GM12878 (cell line): ENCODE data around the gene CADM3. TPM values are rescaled to one million over a fixed set of nuclear protein-coding genes. Genes with fewer than 3 reads are reported as not detected.
A peak's percentile ranks its signal among the peaks of the same experiment; 100 is the strongest.

Experiments
- ATAC-seq: fragments of 200-7000 bp; cut with Tn5 transposase; 3 replicates; pipeline ENCODE4 v1.9.1; 2020; ENCODE audit warnings: mild to moderate bottlenecking, moderate library complexity
- BruUV-seq: library from RNA; stranded (reverse); fragments of 400-500 nt; replicated peaks from 2 replicates; lab custom pipeline; 2021; lab: Mats Ljungman, UMichigan
- CTCF ChIA-PET: fragments of 300-600 bp; sonication (Branson Sonifier 250); formaldehyde crosslinking; extraction: SDS; loops from one replicate; lab custom pipeline; 2021; ENCODE audit warnings: inconsistent platforms; lab: Yijun Ruan, JAX
- POLR2A ChIA-PET: fragments of 350-600 bp; formaldehyde crosslinking; extraction: SDS; loops from one replicate; lab custom pipeline; 2021; ENCODE audit warnings: inconsistent platforms; lab: Charles Lee
- RAD21 ChIA-PET: fragments of 300-600 bp; sonication (Branson Sonifier 250); formaldehyde crosslinking; loops from one replicate; lab custom pipeline; 2023; ENCODE audit warnings: antibody characterized with exemption; ENCODE audit not compliant: unreplicated experiment; lab: Charles Lee
- SMC1A ChIA-PET: fragments of 300-600 bp; sonication (Branson Sonifier 250); formaldehyde crosslinking; loops from one replicate; lab custom pipeline; 2023; ENCODE audit not compliant: unreplicated experiment, uncharacterized antibody; lab: Charles Lee
- DNase-seq: peaks from one replicate; pipeline ENCODE4 v3.0.0-alpha.2; 2011; ENCODE audit warnings: low read depth, low spot score
- FAIRE-seq: peaks from 3 replicates; lab custom pipeline; 2011; peaks lifted over from hg19 to GRCh38; lab: Jason Lieb, UNC
- H2AFZ ChIP-seq: 2 replicates; pipeline ENCODE4 v1.6.0; 2011; ENCODE audit warnings: low read depth, low read length, control low read depth; ENCODE audit not compliant: control insufficient read depth
- H3K27ac ChIP-seq: 2 replicates; pipeline ENCODE4 v1.5.1; 2011; ENCODE audit warnings: control low read depth; ENCODE audit not compliant: control insufficient read depth, insufficient read depth
- H3K27me3 ChIP-seq, 2 experiments: replicated peaks in 1 of 2; 2 replicates each; pipeline versions ENCODE4 v1.6.0 to v1.6.1; 2011; ENCODE audit warnings: low read length in 1 of 2; ENCODE audit not compliant: control insufficient read depth in 2 of 2, insufficient read depth in 2 of 2
- H3K36me3 ChIP-seq, 2 experiments: 2 replicates each; pipeline ENCODE4 v1.5.1; 2011; ENCODE audit warnings: low read length in 1 of 2; ENCODE audit not compliant: control insufficient read depth in 2 of 2, insufficient read depth in 2 of 2
- H3K4me1 ChIP-seq: 2 replicates; pipeline ENCODE4 v1.6.1; 2011; ENCODE audit warnings: mild to moderate bottlenecking, low read length, moderate library complexity, mixed read lengths; ENCODE audit not compliant: control insufficient read depth, insufficient read depth
- H3K4me2 ChIP-seq: 2 replicates; pipeline ENCODE4 v1.6.0; 2011; ENCODE audit warnings: control low read depth; ENCODE audit not compliant: control insufficient read depth, insufficient read depth
- H3K4me3 ChIP-seq: fragments of 200-600 bp; sonication (generic); 2 replicates; pipeline ENCODE4 v1.5.1; 2016
- H3K79me2 ChIP-seq: 2 replicates; pipeline ENCODE4 v1.6.0; 2011; ENCODE audit warnings: low read length; ENCODE audit not compliant: control insufficient read depth, insufficient read depth
- H3K9ac ChIP-seq: 2 replicates; pipeline ENCODE4 v1.8.0; 2011; ENCODE audit warnings: low read length, control low read depth, mixed read lengths; ENCODE audit not compliant: control insufficient read depth, insufficient read depth
- H3K9me3 ChIP-seq: replicated peaks from 3 replicates; pipeline ENCODE4 v1.5.1; 2011; ENCODE audit warnings: mild to moderate bottlenecking, low read length; ENCODE audit not compliant: control insufficient read depth, insufficient read depth
- H4K20me1 ChIP-seq: 2 replicates; pipeline ENCODE4 v1.6.0; 2011; ENCODE audit not compliant: control insufficient read depth, insufficient read depth
- CTCF ChIP-seq, 3 experiments: IDR thresholded peaks in 2 of 3; conservative IDR thresholded peaks in 1 of 3; 2 replicates each; pipeline ENCODE4 v1.5.1; 2011; ENCODE audit warnings: low read depth in 3 of 3, low read length in 3 of 3, mild to moderate bottlenecking in 3 of 3, control low read depth in 2 of 3, moderate library complexity in 2 of 3, inconsistent platforms in 1 of 3, mixed read lengths in 1 of 3; ENCODE audit not compliant: control insufficient read depth in 2 of 3, insufficient read depth in 1 of 3; ENCODE audit errors: extremely low read depth in 1 of 3
- IRF5 ChIP-seq: fragments of 450-650 bp; IDR thresholded peaks from 2 replicates; pipeline ENCODE4 v1.6.1; 2017; ENCODE audit warnings: borderline replicate concordance
- WGBS: methylation state at CpG from one replicate; pipeline ENCODE4 v1.1.6; 2016; ENCODE audit warnings: low lambda C conversion rate; ENCODE audit not compliant: insufficient replicate concordance, insufficient coverage; ENCODE audit errors: missing lambda C conversion rate; 5-methylcytosine and 5-hydroxymethylcytosine counted together
- in situ Hi-C: fragments of 300-500 bp; cut with MboI; formaldehyde crosslinking; loops from 9 replicates; pipeline ENCODE4 v1.14.3; 2018; ENCODE audit warnings: mixed read lengths
- intact Hi-C: fragments of 100-400 bp; cut with micrococcal nuclease; formaldehyde crosslinking; loops from one replicate; pipeline ENCODE4 v1.14.2; 2022; ENCODE audit not compliant: unreplicated experiment
- polyA plus RNA-seq, 11 experiments: library from polyadenylated mRNA; depleted of rRNA in 4 of 11; unstranded in 6 of 11; stranded (reverse) in 5 of 11; fragments of >200 nt; fragmentation: Nextera tagmentation in 4 of 11; fragmentation: Illumina TruSeq in 1 of 11; extraction: Ambion mirVana in 4 of 11; extraction: Trizol in 1 of 11; gene quantifications; 1 replicate in 1 of 11; 2 replicates in 10 of 11; pipeline versions ENCODE4 v1.2.1 to v1.2.3, GENCODE V29; 2011 to 2016; ENCODE audit warnings: inconsistent platforms in 2 of 11, missing spikeins in 2 of 11, low read depth in 1 of 11
- total RNA-seq, 4 experiments: library from RNA; depleted of rRNA in 3 of 4; stranded (reverse); fragments of >200 nt in 3 of 4; fragmentation: Illumina TruSeq in 1 of 4; extraction: Trizol in 1 of 4; gene quantifications; 2 replicates each; pipeline versions ENCODE4 v1.2.1 to v1.2.3, GENCODE V29; 2013 to 2021

CADM3 gene
- total and polyA plus RNA-seq, 10 of the 15 experiments (the other 5 are each of a cell fraction or from before 2014, with no cell fraction given): 0.04 to 0.37 TPM; not detected in 8

- in situ Hi-C loops: loop anchor here (5.0 kb wide), 1 partner anchor 34 kb away; no protein-coding TSS in a partner anchor
- Histone ChIP-seq H4K20me1 (no peaks in the 10 kb centered on the region), H3K9ac (no peak overlapping the region), H3K27ac (no peak overlapping the region), H3K4me2 (no peak overlapping the region), H3K4me1 (no peaks in the 10 kb centered on the region), H3K9me3 (no peaks in the 10 kb centered on the region), H3K27me3 (peaks cover 0 to 2% of the 10 kb centered on the region in 2 experiments; a peak in 2 of 4 replicates), H3K36me3 (no peaks in the 10 kb centered on the region), H2AFZ (no peak overlapping the region), H3K4me3 (no peak overlapping the region), H3K79me2 (no peaks in the 10 kb centered on the region)
- WGBS: 20% methylated on average over 5 of the region's 5 CpGs
- POLR2A ChIA-PET: no interaction called here
- BruUV-seq: no TSS peak
- DNase-seq: no peak
- RAD21 ChIA-PET: interaction anchor here (1.0 to 1.2 kb wide), 2 partner anchors 17 to 63 kb away, joined by 3 to 4 read pairs; no protein-coding TSS in a partner anchor
- FAIRE-seq: peak; percentile 64
- CTCF ChIA-PET: interaction anchor here (0.6 to 6.0 kb wide), 14 partner anchors 7 to 871 kb away, joined by 3 to 83 read pairs (median 3); no protein-coding TSS in a partner anchor
- intact Hi-C loops: loop anchor here (5.0 kb wide), 1 partner anchor 64 kb away; no protein-coding TSS in a partner anchor
- peak; percentile 72 for ATAC-seq
- TF ChIP-seq CTCF (IDR thresholded peaks at IDR 0.05 in 2 of 3, conservative IDR thresholded peaks at IDR 0.05 in 1 of 3; ENCODE audit: control insufficient read depth in 2 of 3, extremely low read depth in 1 of 3, insufficient read depth in 1 of 3, low read depth in 3 of 3, low read length in 3 of 3) (peak in 2 of 3 experiments; percentile 36 to 37; a peak in 2 of 6 replicates), IRF5 (no peak)
- TF ChIP-seq, all 136 proteins: peak for 1
- SMC1A ChIA-PET: interaction anchor here (1.4 to 3.8 kb wide), 5 partner anchors 9 to 36 kb away, joined by 3 to 20 read pairs (median 8); no protein-coding TSS in a partner anchor
Measured at GRCh38 chr1:159196543-159196942, 25.1 kb downstream of the CADM3 start.
